ENCODE data around the gene RGS13.
"Not testable (repeated sequence)": the region's sequence is repeated elsewhere in the genome, so short reads cannot be mapped to it uniquely, and the experiment has no call there.

The RGS13 gene

GRCh38 chr1:192683081-192683480 lies 47.1 kb downstream of the RGS13 start:
- DNase-seq, result not testable (repeated sequence)

GRCh38 chr1:192689459-192689858 lies 53.5 kb downstream of the RGS13 start:
- DNase-seq, result no peak

- DNase-seq, result no peak
These were observed 55.1 kb downstream of the RGS13 start for GRCh38 chr1:192691041-192691440.

GRCh38 chr1:192696082-192696481 lies 60.1 kb downstream of the RGS13 start:
- no peak for DNase-seq

- no peak for DNase-seq
These were observed 61.8 kb downstream of the RGS13 start for GRCh38 chr1:192697771-192698170.

- no peak for DNase-seq
These were observed 62.8 kb downstream of the RGS13 start for GRCh38 chr1:192698731-192699130.

- DNase-seq, result no peak
These were observed 64.9 kb downstream of the RGS13 start for GRCh38 chr1:192700834-192701271.

- DNase-seq, result no peak
These were observed 66.4 kb downstream of the RGS13 start for GRCh38 chr1:192702212-192702902.

GRCh38 chr1:192703283-192704206 lies 67.6 kb downstream of the RGS13 start:
- DNase-seq, result no peak

- DNase-seq, result no peak
These were observed 69.6 kb downstream of the RGS13 start for GRCh38 chr1:192705510-192705909.

- no peak for DNase-seq
These were observed 71.0 kb downstream of the RGS13 start for GRCh38 chr1:192706936-192707335.

GRCh38 chr1:192707978-192708547 lies 72.1 kb downstream of the RGS13 start:
- DNase-seq, result no peak

- DNase-seq, result no peak
These were observed 73.6 kb downstream of the RGS13 start for GRCh38 chr1:192709544-192709943.
